Omental fat pad (tissue), 4 donors: ENCODE results near the gene LMBRD2. TPM values are rescaled to one million over a fixed set of nuclear protein-coding genes. Genes with fewer than 3 reads are reported as not detected.

Experiments
- ATAC-seq: fragments of 150-250 bp; one replicate; pipeline ENCODE4 v1.9.1; 2016; ENCODE audit warnings: mild to moderate bottlenecking, moderate library complexity; ENCODE audit not compliant: low FRiP score
- DNase-seq: peaks from one replicate; pipeline ENCODE4 v3.0.0-alpha.2; 2019; ENCODE audit warnings: low spot score
- CTCF ChIP-seq, 3 donors: fragments of 450-650 bp; IDR thresholded peaks; one replicate each; pipeline ENCODE4 v1.5.1; 2016 to 2017; ENCODE audit warnings: antibody characterized with exemption in 3 of 3, mild to moderate bottlenecking in 3 of 3, moderate library complexity in 2 of 3
- small RNA-seq: library from RNA; depleted of rRNA; stranded (forward); fragments of <200 nt; gene quantifications from one replicate; pipeline ENCODE3, GENCODE V24; 2016
- total RNA-seq, 4 donors: library from RNA; depleted of rRNA; stranded (reverse); fragments of >200 nt; gene quantifications; one replicate each; pipeline ENCODE4 v1.1.0, GENCODE V29; 2016

Gene LMBRD2
- total RNA-seq, 4 donors from 2014 or later = 6.2 to 12.0 (median 8.6) TPM

- no peak for TF ChIP-seq CTCF (IDR thresholded peaks at IDR 0.05)
- no peak for ATAC-seq
- DNase-seq = no peak
Observed at GRCh38 chr5:36049949-36050348, 101.7 kb downstream of the LMBRD2 start.

Small RNAs within 50 kb of the gene (small RNA-seq; reads per million reads assigned to genes)
- not detected for gene AC016612.1
- gene MIR580 = not detected
- not detected for gene RNU6-1305P

Other genes starting within 250 kb of the LMBRD2 start
- not detected for gene CAPSL, start 213.3 kb downstream of the LMBRD2 start, total RNA-seq
- gene UGT3A1, start 160.5 kb downstream of the LMBRD2 start, total RNA-seq = not detected
- not detected for gene UGT3A2, start 85.0 kb downstream of the LMBRD2 start, total RNA-seq
- gene SKP2, start 224 bp upstream of the LMBRD2 start, total RNA-seq = 10 to 100 TPM in 3 of 4 donors, 1 to 10 TPM in 1; 8.6 to 19.4 (median 14.1) TPM
- gene NADK2, start 90.0 kb upstream of the LMBRD2 start, total RNA-seq = 10 to 100 TPM; 13.2 to 26.5 (median 18.9) TPM
- 10 to 100 TPM in 1 of 4 donors, 1 to 10 TPM in 2, under 1 TPM in 1; 0.50 to 10.6 (median 2.8) TPM for gene RANBP3L, start 150.0 kb upstream of the LMBRD2 start, total RNA-seq